HG03175 (cell line): ENCODE measurements around the gene MAP3K13.
A peak's percentile ranks its signal among the peaks of the same experiment; 100 is the strongest.
"Not testable (repeated sequence)": the region's sequence is repeated elsewhere in the genome, so short reads cannot be mapped to it uniquely, and the experiment has no call there.

Experiments
- ATAC-seq: cut with Tn5 transposase; IDR thresholded peaks from one replicate; pipeline ENCODE4 v1.9.1; 2021; ENCODE audit warnings: mild to moderate bottlenecking, moderate library complexity; ENCODE audit not compliant: unreplicated experiment

Gene MAP3K13

DNA sequence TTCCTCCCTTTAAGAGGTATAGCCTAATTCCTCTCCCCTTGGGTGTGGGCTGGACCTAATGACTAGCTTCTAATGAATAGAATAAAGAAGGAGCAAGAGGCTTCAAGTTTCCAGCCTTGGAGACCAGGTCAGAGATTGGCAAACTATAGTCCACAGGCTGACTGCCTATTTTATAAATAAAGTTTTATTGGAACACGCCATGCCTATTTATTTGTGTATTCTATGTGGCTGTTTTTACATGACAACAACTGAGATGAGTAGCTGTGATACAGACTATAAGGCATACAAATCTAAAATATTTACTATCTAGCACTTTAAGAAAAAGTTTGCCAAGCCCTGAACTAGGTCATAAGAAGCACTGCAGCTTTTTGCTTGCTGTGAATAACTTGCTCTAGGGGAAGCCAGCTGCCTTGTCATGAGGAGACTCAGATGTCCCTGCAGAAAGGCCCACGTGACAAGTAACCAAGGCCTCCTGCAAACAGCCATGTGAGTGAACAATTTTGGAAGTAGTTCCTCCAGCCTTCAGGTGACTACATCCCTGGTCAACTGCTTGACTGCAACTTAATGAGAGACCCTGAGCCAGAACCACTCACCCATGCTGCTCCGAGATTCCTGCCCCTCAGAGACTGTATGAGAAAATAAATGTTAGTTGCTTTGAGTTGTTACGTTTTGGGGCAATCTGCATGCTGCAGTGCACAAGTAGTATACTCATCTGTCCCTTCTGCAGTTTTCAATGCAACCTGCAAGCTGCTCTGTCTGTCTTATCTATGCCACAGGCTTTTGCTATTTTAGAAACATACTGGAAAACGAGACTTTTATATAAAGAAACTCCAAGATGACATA, 21.1 kb upstream of the MAP3K13 start:
- no peak for ATAC-seq

DNA sequence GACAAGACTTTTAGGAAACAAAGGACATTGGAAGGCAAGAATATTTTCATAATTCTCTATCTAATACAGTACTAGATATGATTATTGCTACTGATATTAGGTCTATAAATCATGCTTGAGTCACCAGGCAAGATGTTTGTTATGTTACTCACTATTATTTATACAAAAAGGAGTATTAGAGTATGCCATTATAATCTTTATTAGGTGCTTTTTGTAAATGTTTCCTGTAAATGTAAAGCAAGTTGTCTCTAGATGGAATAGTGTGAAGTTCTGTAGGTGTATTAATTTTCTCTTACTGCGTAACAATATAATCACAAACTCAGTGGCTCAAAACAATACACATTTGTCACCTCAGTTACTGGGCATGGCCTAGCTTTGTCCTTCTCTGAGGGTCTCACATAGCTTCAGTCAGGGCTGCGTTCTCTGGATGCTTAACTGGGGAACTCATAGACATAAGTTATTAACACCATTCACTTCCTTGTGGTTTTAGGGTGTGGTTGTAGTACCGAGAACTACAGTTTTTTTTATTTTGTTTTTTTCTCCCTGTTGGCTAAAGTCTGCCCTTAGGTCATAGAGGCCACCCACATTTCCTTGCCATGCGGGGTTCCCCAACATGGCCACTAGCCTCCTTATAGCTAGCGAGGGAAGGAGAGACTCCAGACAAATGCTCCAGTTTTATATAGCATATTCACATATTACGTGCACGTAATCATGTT, 20.3 kb upstream of the MAP3K13 start:
- no peak for ATAC-seq

DNA sequence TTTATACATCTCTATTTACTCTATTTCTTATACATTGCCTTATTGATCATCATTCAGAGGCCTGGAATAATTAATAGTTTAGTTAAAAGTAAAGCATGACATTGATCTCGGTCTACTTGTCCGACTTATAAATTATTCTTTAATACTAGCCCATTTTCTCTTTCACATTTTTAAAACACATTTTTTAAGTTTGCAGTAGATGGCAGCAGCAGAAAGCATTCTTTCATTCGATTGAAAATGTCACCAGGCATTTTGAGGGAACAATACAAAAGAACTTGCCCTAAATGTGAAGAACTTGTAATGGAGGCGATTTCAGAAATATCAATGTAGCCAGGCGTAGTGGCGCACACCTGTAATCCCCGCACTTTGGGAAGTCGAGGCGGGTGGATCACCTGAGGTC, 15.5 kb upstream of the MAP3K13 start:
- no peak for ATAC-seq

DNA sequence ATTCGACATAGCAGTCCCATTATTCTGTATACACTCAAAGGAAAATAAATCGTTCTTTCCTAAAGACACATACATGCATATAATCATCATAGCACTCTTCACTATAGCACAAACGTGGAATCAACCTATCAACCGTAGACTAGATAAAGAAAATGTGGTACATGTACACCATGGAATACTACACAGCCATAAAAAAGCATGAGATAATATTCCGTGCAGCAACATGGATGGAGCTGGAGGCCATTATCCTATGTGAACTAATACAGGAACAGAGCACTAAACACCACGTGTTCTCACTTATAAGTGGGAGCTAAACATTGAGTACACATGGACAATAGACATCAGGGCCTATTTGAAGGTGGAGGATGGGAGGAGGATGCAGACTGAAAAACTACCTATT, 12.1 kb upstream of the MAP3K13 start:
- no peak for ATAC-seq

DNA sequence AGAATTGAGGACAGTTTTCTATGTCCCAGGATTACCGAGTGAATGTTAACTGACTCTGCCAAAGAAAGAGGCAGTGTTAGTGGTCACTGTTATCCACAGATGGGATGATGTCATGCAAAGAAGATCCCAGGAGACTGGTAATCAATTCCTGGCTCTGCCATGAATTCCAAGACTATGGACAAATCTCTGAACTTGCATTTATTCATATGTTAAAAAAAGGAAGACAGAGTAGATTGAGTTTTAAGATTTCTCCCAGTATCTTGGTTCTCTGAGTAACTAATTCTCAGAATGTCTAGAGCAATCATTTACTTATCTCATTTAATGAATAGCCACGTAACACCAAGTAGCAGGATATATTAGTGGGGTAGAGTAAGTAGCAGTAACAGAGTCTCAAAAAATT, 11.5 kb upstream of the MAP3K13 start:
- ATAC-seq, result no peak

DNA sequence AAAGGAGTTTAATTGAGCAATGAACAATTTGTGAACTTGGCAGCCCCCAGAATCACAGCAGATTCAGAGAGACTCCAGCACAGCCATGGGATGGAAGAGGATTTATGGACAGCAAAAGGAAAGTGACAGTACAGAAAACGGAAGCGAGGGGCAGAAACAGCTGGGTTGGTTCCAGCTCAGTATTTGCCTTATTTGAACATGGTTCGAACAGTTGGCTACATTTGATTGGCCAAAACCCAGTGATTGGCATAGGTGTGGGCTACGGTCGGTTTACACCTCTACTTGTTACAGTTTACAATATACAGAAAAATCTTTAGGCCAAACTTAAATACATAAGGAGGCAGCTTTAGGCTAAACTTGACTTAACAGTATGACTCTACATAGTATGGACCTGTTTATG, 9.7 kb upstream of the MAP3K13 start:
- no peak for ATAC-seq

DNA sequence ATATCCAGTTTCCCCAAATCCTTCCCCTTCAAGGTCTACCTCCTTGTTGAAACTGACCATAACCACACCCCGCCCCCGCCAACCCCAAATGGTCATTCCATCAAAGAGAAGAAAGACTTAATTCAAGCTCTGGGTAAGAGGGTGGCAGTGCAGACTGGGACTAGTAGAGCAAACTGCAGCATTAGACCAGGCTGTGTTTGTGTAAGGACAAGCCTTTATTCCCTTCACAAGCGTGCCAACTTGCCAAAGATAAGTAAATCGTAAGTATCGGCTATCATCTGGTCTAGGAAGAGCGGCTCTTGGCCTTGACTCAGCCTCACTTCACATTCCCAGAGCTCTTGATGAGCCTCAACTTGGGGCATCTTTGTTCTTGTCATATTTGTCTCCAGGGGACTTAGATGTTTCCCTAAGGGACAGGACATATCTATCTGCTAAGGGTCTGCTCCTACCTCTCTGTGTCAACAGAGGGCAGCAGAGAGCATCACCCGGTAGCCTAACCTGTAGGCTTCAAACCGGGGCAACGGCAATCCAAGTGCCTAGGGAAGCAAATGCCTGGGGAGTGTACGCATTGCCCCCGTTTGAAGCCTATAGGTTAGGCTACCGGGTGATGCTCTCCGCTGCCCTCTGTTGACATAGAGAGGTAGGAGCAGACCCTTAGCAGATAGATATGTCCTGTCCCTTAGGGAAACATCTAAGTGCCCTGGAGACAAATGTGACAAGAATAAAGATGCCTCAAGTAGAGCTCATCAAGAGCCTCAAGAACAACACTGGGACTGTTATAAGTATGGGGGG, 8.9 kb upstream of the MAP3K13 start:
- ATAC-seq, result peak; percentile 99

DNA sequence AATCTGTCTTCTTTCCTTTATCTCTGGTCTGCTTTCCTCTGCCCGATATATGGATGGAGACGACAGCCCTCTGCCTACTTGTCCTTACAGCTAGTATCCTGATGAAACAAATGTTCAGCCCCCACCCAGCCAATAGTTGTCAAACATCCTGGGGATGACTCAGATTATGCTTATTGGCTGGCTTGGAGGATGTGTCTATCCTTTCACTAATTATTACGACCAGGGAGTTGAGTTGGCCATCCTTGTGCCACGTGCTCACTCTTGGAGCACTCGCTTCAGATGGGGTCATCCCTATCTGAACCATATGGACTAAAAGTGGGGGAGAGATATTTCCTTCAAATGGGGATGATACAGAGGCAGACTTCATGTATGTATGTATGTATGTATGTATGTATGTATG, 6.4 kb upstream of the MAP3K13 start:
- ATAC-seq, result no peak

DNA sequence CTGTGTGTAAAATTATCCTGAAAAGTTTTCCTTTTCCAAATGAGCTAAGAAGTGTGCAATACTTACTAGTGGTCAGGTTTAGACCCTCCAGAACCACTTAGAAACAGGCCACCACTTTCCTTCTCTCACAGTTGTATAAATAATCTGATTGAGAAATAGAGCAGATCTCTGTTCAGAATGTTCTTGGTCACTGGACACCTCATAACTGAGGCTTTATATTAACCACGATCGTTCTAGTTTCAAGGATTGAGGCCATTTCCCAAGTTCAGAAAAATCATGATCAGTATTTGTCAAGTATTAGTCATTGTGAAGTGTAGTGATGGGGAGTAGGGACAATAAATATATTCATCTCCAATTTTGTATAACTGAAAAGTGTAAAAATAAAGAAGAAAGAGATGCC, 1.0 kb upstream of the MAP3K13 start:
- no peak for ATAC-seq

DNA sequence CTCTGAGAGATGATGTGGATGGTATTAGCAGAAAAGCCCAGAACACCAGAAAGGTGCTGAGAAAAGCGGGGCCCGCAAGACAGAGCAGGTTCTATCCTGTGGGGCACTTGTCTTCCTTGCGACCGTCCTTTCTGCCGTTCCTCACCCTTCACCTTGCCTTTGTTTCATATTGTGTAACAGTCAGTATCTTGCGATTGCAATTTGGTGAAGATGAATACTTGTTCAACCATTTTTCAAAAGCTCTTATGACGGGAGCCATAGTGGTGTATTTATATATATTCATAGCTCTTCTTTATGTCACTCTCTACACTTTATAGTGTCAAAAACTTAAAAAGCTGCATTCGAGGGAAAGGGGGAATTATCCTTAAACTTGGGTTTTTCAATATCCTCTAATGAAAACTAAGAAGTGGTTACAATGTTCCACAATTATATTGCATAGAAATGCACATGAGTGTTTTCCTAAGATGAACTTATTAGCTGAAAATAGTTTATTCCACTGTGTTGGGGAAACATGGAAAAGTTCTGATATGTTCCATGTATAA, 797 bp downstream of the MAP3K13 start:
- peak; percentile 30 for ATAC-seq

DNA sequence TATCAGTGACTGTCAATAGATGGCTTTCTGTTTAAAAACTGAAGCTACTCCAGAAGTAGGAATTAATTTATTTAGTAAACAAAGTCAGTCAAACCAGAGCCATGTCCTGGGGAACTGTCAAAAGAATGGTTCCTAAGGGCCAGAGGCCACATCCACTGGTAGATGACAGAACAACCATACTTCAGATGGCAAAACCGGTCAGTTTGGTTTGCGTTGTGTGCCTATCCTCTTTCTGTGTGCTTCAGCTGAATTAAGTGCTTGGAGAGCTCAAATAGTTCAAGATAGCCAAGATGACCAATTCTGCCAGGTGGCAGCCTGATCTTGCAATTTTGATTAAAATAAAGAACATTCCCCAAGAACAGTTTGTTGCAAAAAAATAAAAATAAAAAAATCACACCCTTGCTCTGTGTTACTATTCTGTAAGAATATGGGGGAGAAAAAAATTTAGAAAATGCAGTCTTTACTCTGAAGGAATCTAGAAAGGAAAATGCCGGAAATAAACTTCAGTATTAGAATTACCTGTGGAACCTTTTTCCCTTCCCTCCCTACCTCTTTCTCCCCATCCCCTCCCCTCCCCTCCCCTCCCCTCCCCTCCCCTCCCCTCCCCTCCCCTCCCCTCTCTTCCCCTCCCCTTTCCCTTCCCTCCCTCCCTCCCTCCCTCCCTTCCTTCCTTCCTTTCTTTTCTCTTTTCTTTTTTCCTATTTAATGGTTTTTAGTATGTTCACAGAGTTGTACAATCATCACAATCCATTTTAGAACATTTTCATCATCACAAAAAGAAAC, 2.5 kb downstream of the MAP3K13 start:
- no peak for ATAC-seq

DNA sequence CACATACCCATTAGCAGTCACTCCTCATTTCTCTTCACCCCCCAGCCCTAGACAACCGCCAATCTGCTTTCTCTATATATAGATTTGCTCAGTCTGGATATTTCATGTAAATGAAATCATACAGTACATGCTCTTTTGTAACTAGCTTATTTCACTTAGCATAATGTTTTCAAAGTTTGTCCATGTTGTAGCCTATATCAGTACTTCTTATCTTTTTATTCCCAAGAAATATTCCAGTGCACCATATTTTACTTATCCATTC, 3.1 kb downstream of the MAP3K13 start:
- no peak for ATAC-seq

DNA sequence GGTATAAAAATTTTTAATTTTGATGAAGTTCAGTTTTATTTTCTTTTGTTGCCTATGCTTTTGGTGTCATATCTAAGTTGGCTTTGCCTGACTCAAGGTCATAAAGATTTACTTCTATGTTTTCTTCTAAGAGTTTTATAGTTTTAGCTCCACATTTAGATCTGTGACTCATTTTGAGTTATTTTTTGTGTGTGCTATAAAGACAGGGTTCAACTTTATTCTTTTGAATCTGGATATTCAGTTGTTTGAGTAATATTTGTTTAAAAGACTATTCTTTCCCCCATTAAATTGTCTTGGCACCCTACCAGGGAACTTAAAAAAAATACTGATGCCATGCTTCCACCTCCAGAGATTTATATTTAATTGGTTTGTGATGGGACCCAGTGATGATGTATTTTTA, 4.0 kb downstream of the MAP3K13 start:
- ATAC-seq, result no peak

DNA sequence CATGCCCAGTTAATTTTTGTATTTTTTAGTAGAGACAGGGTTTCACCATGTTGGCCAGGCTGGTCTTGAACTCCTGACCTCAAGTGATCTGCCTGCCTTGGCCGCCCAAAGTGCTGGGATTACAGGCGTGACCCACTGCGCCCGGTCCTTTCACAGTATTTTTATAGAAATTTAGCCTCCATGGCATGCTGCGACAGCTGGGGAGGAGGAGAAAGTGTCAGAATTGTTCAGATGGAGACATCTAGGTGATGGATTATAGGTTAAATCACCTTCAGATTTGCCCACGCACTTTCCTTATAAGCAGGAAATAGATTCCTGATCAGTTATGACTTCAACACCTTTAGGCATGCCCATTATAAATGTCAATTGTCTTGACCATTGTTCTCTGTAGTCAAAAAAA, 7.4 kb downstream of the MAP3K13 start:
- ATAC-seq, result not testable (repeated sequence)

DNA sequence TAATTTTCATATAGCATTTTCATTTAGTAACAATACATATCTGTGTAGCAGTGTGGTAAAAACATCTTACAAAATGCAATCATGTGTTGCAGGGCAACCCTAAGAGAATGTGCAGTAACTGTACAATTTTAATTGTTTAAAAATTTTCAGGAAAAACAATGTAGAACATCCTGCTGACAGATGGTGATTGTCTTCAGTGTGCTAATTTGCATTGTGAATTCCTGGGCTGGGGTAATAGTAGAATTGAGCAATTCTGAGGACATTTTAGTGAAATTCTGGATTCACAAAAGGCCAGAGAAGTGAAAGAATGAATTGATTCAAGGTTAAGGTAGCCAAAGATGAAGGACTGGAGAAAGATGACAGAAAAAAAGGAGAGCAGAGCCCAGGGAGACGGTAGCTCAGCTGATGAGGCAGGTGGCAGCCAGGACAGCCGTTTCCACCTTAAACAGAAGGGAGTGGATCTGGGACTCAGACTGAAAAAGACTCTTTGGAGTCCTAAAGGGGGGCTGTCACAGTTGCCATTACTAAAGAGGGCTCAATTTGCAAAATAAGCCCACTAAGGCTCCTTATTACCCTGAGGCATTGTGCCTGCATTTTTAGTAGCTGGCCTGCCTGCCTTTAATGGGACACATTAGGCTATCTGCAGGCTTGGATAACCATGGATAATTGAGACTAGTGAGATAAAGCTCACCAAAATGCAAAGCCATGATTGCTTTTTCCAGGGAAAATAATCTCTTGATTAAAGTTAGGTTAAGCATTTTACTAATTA, 8.6 kb downstream of the MAP3K13 start:
- ATAC-seq, result no peak

DNA sequence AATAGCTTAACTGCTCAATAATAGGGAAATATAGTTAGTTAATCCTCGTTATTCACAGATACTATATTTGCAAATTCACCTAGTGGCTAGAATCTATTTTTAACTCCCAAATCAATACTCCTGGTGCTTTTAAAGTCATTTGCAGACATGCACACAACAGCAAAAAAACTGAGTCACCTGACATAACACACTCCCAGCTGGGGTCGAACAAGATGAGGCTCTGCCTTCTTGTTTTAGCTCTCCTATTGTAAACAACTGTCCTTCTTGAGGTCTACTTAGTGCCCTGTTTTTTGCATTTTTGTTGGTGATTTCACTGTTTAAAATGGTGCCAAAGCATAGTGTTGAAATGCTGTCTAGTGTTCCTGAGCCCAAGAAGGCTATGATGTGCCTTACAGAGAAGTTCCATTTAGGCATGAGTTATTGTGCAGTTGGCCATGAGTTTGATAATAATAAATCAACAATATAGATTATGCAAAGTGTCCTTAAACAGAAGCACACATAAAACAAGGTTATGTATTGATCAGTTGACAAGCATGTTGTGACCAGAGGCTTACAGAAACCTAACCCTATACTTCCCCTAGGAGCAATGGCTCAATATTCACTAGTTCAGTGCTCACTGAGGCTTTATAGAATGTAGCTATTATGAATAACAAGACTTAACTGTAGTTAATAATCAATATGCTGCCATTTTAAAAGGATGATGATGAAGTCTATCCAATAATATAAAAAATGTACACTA, 18.6 kb downstream of the MAP3K13 start:
- ATAC-seq, result no peak

DNA sequence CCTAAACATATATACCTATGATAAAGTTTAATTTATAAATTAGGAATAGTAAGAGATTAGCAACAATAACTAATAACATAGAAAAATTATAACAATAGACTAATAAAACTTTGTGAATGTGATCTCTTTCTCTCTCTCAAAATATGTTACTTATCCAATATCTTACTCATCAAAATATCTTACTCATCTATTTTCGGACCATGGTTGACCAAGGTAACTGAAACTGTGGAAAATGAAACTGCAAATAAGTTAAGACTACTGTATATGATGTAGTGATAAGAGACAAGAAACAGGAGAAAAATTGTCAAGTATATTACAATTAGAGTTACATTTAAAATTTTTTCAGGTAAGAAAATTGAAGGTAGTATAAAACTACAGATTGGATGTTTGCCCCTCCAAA, 19.2 kb downstream of the MAP3K13 start:
- no peak for ATAC-seq

DNA sequence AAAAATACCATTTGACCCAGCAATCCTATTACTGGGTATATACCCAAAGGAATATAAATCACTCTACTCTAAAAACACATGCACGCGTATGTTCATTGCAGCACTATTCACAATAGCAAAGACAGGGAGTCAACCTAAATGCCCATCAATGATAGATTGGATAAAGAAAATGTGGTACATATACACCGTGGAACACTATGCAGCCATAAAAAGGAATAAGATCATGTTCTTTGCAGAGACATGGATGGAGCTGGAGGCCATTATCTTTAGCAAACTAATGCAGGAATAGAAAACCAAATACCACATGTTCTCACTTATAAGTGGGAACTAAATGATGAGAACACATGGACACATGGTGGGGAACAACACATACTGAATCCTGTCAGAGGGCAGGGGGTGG, 23.6 kb downstream of the MAP3K13 start:
- not testable (repeated sequence) for ATAC-seq

DNA sequence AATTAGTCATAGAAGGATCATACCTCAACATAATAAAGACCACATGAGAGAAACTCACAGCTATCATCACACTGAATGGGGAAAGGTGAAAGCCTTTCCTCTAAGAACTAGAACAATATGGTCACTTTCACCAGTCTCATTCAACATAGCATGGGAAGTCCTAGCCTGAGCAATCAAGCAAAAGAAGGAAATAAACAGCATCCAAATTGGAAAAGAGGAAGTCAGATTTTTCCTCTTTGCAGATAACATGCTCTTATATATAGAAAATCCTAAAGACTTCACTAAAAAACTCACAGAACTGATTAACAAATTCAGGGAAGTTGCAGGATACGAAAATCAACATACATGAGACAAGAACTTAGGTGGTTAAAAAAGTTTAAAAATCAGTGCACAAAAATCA, 24.7 kb downstream of the MAP3K13 start:
- no peak for ATAC-seq
